Transverse colon (tissue), 4 donors: ENCODE results near the gene HOXB1.

Experiments used
- CTCF ChIP-seq, 5 experiments: fragments of 200-600 bp in 3 of 5; fragments of 450-650 bp in 2 of 5; sonication (generic) in 3 of 5; IDR thresholded peaks; 1 replicate in 2 of 5; 2 replicates in 3 of 5; pipeline ENCODE4 v1.5.1; 2016 to 2017; ENCODE audit warnings: antibody characterized with exemption in 5 of 5, inconsistent platforms in 3 of 5, mild to moderate bottlenecking in 2 of 5, moderate library complexity in 1 of 5
- EP300 ChIP-seq: sonication (generic); formaldehyde crosslinking; IDR thresholded peaks from one replicate; pipeline ENCODE4 v1.6.1; 2017; ENCODE audit warnings: antibody characterized with exemption, low read depth
- POLR2AphosphoS5 ChIP-seq, 3 donors: sonication (generic); formaldehyde crosslinking; IDR thresholded peaks; one replicate each; pipeline ENCODE4 v1.6.1; 2016; ENCODE audit warnings: antibody characterized with exemption in 3 of 3

GRCh38 chr17:48489781-48490180, 41.0 kb downstream of the HOXB1 start:
- TF ChIP-seq EP300 (no peak), CTCF (IDR thresholded peaks at IDR 0.05) (no peak), POLR2AphosphoS5 (IDR thresholded peaks at IDR 0.05) (no peak)
